Stomach smooth muscle (tissue), 2 donors: ENCODE results near the gene ZNF101.

Experiments
- H3K27ac ChIP-seq: one replicate; pipeline ENCODE4 v1.7.0; 2013; ENCODE audit warnings: mild to moderate bottlenecking, low read length, inconsistent platforms
- H3K27me3 ChIP-seq, 2 donors: one replicate each; pipeline ENCODE4 v1.7.0; 2013; ENCODE audit warnings: low read length in 2 of 2; ENCODE audit not compliant: insufficient read depth in 2 of 2, control insufficient read depth in 1 of 2
- H3K36me3 ChIP-seq, 2 donors: one replicate each; pipeline ENCODE4 v1.7.0; 2013; ENCODE audit warnings: low read length in 2 of 2; ENCODE audit not compliant: control insufficient read depth in 2 of 2, insufficient read depth in 2 of 2
- H3K4me1 ChIP-seq: one replicate; pipeline ENCODE4 v1.7.0; 2013; ENCODE audit warnings: low read length; ENCODE audit not compliant: control insufficient read depth, insufficient read depth
- H3K4me3 ChIP-seq, 2 donors: one replicate each; pipeline ENCODE4 v1.7.0; 2013; ENCODE audit warnings: low read length in 2 of 2
- H3K9ac ChIP-seq, 2 donors: one replicate each; pipeline ENCODE4 v1.7.0; 2013; ENCODE audit warnings: low read length in 2 of 2, mild to moderate bottlenecking in 1 of 2
- H3K9me3 ChIP-seq, 2 donors: one replicate each; pipeline ENCODE4 v1.7.0; 2013; ENCODE audit warnings: low read length in 2 of 2; ENCODE audit not compliant: control insufficient read depth in 2 of 2
- donor health status: healthy.
- donor health status: Pancreatic carcinoma.

The ZNF101 gene

DNA sequence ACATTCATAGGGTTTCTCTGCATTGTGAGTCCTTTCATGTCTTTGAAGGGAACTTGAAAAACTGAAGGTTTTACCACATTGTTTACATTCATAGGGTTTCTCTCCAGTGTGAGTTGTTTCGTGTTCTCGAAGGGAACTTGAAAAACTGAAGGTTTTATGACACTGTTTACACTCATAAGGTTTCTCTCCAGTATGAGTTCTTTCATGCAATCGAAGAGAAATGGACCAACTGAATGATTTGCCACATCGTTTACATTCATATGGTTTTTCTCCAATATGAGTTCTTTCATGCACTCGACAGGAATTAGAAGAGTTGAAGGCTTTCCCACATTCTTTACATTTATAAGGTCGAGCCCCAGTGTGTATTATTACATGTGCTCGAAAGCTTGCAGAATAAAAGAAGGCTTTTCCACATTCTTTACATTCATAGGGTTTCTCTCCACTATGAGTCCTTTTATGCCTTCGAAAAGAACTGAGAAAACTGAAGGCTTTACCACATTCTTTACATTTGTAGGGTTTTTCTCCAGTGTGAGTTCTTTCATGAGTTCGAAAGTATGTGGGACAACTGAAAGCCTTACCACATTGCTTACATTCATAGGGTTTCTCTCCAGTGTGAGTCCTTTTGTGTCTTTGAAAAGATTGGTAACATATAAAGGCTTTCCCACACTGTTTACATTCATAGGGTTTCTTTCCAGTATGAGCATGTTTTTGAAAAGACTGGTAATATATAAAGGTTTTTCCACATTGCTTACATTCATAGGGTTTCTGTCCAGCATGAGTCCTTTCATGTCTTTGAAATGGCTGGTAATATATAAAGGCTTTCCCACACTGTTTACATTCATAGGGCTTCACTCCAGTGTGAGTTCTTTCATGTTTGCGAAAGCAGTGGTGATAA is 43.5 kb downstream of the ZNF101 start:
- Histone ChIP-seq H3K9me3 (peaks cover 73 to 93% of the 10 kb centered on the region in 2 donors), H3K4me1 (no peaks in the 10 kb centered on the region), H3K27me3 (no peaks in the 10 kb centered on the region), H3K9ac (no peak overlapping the region), H3K36me3 (peaks cover 39 to 44% of the 10 kb centered on the region in 2 donors), H3K27ac (no peak overlapping the region), H3K4me3 (peak overlapping the region in 1 of 2 donors; percentile 5)

DNA sequence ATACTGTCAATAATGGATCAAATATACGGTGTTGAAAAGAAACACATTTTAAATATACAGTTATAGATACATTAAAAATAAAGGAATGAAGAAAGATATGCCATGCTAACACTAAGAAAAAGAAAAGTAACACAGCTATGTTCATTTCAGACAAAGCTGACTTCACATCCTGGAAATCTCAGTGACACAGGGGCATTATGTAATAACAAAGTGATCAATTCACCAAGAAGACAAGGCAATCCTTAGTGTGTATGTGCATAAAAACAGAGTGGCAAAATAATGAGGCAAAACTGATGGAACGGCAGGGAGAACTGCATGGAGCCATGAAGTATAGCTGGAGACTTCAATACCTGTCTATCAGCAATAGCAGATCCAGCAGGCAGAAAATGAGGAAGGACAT is 51.2 kb downstream of the ZNF101 start:
- Histone ChIP-seq H3K4me3 (peak overlapping the region in 1 of 2 donors; percentile 11), H3K27me3 (no peaks in the 10 kb centered on the region), H3K4me1 (no peaks in the 10 kb centered on the region), H3K27ac (no peak overlapping the region), H3K36me3 (peaks cover 10 to 15% of the 10 kb centered on the region in 2 donors), H3K9me3 (peaks cover 35 to 65% of the 10 kb centered on the region in 2 donors), H3K9ac (no peak overlapping the region)

DNA sequence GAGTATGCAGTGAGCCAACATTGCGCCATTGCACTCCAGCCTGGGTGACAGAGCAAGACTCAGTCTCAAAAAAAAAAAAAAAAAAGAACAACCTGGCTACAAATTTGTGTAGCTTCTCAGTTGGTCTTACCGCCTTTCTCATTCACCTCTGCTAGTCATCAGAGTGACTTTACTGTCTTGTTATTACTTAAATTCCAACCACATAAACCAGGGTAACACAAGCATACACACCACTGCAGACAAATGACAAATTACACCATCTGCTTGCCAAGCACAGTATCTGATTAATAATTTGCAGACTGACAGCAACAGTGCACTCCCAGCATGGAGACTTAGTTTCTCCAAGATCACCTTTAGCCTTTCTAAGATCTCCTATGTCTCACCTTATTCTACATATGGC is 53.3 kb downstream of the ZNF101 start:
- Histone ChIP-seq H3K9ac (no peak overlapping the region), H3K4me3 (no peak overlapping the region), H3K27ac (no peak overlapping the region), H3K4me1 (no peaks in the 10 kb centered on the region), H3K9me3 (peaks cover 20 to 44% of the 10 kb centered on the region in 2 donors), H3K36me3 (peaks cover 10 to 11% of the 10 kb centered on the region in 2 donors), H3K27me3 (no peaks in the 10 kb centered on the region)

DNA sequence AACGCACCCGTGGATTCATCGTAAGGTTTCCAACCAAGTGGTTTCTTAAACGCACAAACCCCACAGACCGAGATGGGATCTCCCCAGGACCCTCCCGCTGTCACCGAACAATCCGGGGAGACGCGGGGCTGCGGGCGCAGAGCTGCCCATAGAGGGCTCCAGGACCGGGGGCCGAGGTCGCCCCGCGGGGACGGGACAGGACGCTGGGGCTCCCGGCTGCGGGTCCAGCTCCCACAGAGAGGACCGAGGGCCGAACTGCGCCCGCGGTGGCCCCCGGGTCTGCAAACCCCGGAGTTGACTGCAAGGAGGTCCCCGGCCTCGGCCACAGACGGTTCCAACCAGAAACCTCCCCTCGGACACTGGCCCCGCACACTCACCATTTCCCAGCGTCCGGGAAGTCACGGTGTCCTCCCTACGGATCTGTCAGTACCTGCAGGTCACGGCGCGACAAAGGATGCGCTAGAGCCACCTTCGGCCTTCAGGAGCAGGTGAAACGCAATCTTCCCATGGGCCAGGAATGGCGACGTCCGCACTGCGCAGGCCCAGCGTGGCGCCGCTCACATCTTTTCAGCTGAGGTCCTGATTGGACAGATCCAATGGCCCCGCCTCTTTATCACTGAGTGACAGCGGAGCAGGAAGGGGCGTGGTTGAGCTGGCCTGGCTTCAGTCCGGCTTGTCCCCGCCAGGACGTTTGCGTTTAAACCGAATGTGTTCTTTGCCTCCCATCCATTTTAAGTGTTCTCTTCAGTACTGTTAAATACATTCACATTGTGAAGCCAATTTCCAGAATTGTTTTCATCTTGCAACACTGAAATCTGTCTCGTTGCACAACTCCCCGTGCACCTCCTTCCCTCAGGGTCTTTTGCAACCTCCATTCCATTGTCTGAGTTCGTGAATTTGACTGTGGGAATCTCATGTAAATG is 64.2 kb downstream of the ZNF101 start, which contains the start of gene ZNF14:
TSS of gene ZNF14 (minus strand) at position 534 of the 923 bp plus-strand sequence. CDS start at position 380, 154 bp downstream.
- Histone ChIP-seq H3K27ac (peak within 1 kb of the TSS; percentile 53), H3K36me3 (peaks cover 0 to 3% of the 10 kb centered on the region in 2 donors), H3K9ac (peak within 1 kb of the TSS; percentile 79 to 94), H3K4me1 (peaks cover 2% of the 10 kb centered on the region), H3K4me3 (peak within 1 kb of the TSS; percentile 89 to 100), H3K27me3 (no peaks in the 10 kb centered on the region), H3K9me3 (peaks cover 0 to 4% of the 10 kb centered on the region in 2 donors)
